ENCODE measurements around the gene CDH5.

DNA sequence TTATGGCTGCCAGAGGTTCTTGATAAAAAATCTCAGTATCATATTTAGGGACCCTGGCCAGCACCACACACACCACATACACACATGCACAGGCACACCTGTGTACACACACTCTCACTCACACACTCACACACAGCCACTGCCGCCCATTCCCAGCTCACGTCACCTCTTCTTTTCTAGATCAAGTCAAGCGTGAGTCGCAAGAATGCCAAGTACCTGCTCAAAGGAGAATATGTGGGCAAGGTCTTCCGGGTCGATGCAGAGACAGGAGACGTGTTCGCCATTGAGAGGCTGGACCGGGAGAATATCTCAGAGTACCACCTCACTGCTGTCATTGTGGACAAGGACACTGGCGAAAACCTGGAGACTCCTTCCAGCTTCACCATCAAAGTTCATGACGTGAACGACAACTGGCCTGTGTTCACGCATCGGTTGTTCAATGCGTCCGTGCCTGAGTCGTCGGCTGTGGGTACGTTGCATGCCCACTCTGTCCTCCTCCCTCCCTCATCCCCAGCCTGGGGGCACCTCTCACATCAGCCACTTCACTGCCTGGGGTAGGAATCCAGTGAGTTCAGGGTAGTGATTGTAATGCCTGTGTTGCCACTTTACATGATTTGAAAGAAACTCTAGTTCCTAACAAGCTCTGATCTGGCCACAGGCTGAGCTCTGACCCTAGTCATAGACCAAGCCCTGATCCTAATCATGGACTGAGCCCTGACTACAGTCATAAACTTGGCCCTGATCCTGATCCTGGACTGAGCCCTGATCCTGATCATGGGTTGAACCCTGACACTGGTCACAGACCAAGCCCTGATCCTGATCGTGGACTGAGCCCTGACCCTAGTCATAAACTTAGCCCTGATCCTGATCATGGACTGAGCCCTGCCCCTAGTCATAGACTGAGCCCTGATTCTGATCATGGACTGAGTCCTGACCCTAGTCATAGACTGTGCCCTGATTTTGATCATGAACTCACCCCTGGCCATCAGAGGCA, 20.4 kb downstream of the CDH5 start:
- TF ChIP-seq, protein P1, sequence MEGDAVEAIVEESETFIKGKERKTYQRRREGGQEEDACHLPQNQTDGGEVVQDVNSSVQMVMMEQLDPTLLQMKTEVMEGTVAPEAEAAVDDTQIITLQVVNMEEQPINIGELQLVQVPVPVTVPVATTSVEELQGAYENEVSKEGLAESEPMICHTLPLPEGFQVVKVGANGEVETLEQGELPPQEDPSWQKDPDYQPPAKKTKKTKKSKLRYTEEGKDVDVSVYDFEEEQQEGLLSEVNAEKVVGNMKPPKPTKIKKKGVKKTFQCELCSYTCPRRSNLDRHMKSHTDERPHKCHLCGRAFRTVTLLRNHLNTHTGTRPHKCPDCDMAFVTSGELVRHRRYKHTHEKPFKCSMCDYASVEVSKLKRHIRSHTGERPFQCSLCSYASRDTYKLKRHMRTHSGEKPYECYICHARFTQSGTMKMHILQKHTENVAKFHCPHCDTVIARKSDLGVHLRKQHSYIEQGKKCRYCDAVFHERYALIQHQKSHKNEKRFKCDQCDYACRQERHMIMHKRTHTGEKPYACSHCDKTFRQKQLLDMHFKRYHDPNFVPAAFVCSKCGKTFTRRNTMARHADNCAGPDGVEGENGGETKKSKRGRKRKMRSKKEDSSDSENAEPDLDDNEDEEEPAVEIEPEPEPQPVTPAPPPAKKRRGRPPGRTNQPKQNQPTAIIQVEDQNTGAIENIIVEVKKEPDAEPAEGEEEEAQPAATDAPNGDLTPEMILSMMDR (conservative IDR thresholded peaks at IDR 0.05): no peak
- TF ChIP-seq ZFX (IDR thresholded peaks at IDR 0.05): no peak
